Ectodermal cell (in vitro differentiated cells): Measurements from ENCODE around the gene CRACR2A.

Experiments used
- H3K27ac ChIP-seq: 2 replicates; pipeline ENCODE4 v1.7.0; 2013; ENCODE audit warnings: mild to moderate bottlenecking, low read depth, low read length; ENCODE audit not compliant: insufficient read depth, poor library complexity, severe bottlenecking
- H3K27me3 ChIP-seq: 2 replicates; pipeline ENCODE4 v1.7.0; 2013; ENCODE audit warnings: mild to moderate bottlenecking, low read length; ENCODE audit not compliant: insufficient read depth, control insufficient read depth, poor library complexity, severe bottlenecking
- H3K36me3 ChIP-seq: one replicate; pipeline ENCODE4 v1.7.0; 2013; ENCODE audit warnings: low read length; ENCODE audit not compliant: control insufficient read depth, insufficient read depth
- H3K4me1 ChIP-seq: one replicate; pipeline ENCODE4 v1.7.0; 2013; ENCODE audit warnings: low read length; ENCODE audit not compliant: control insufficient read depth, insufficient read depth
- H3K4me3 ChIP-seq: 2 replicates; pipeline ENCODE4 v1.7.0; 2013; ENCODE audit warnings: low read depth, low read length, control low read depth; ENCODE audit not compliant: insufficient read depth
- H3K9me3 ChIP-seq: 2 replicates; pipeline ENCODE4 v1.7.0; 2013; ENCODE audit warnings: mild to moderate bottlenecking, low read length, moderate library complexity; ENCODE audit not compliant: control insufficient read depth
- WGBS, 2 experiments: methylation state at CpG; one replicate each; pipeline ENCODE4 v1.1.7; 2013; ENCODE audit warnings: missing lambda C conversion rate in 2 of 2; 5-methylcytosine and 5-hydroxymethylcytosine counted together

Gene CRACR2A

DNA sequence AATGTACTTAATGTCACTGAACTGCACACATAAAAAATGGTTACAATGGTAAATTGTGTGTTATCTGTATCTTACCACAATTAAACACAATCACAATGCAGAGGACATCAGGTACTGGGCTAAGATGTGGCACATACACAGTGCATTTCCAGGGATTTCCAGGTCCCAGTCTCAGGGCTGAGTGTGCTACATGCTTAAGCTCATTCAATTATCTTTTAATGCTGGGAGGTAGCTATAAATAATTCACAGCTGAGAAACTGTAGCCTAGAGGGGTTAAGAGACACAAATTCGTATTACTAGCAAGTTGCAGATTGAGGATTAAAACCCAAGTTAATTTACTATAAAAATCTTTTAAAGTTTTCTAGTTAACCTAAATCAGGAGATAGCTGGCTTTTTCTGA is 67.1 kb downstream of the CRACR2A start:
- Histone ChIP-seq H3K4me1 (peaks cover 5% of the 10 kb centered on the region), H3K4me3 (no peak overlapping the region), H3K9me3 (no peaks in the 10 kb centered on the region), H3K27me3 (no peaks in the 10 kb centered on the region), H3K36me3 (no peaks in the 10 kb centered on the region), H3K27ac (no peak overlapping the region)
- WGBS, 2 experiments = 71 to 100% methylated on average over 1 of the region's 1 CpG

GRCh38 chr12:3684449-3685051 is 68.4 kb downstream of the CRACR2A start:
- Histone ChIP-seq H3K27me3 (no peaks in the 10 kb centered on the region), H3K27ac (no peak overlapping the region), H3K9me3 (no peaks in the 10 kb centered on the region), H3K4me1 (peaks cover 5% of the 10 kb centered on the region), H3K4me3 (no peak overlapping the region), H3K36me3 (no peaks in the 10 kb centered on the region)
- WGBS, 2 experiments = 87 to 90% methylated on average over 12 of the region's 12 CpGs

GRCh38 chr12:3683670-3684069 is 69.2 kb downstream of the CRACR2A start:
- H3K27me3 ChIP-seq = no peaks in the 10 kb centered on the region
- H3K4me3 ChIP-seq = no peak overlapping the region
- H3K4me1 ChIP-seq = peaks cover 5% of the 10 kb centered on the region
- no peaks in the 10 kb centered on the region for H3K36me3 ChIP-seq
- H3K27ac ChIP-seq = no peak overlapping the region
- no peaks in the 10 kb centered on the region for H3K9me3 ChIP-seq
- WGBS, 2 experiments = 85 to 92% methylated on average over 4 of the region's 4 CpGs

- Histone ChIP-seq H3K27me3 (no peaks in the 10 kb centered on the region), H3K4me3 (no peak overlapping the region), H3K27ac (no peak overlapping the region), H3K4me1 (peaks cover 5% of the 10 kb centered on the region), H3K9me3 (no peaks in the 10 kb centered on the region), H3K36me3 (no peaks in the 10 kb centered on the region)
- 87 to 94% methylated on average over 3 to 6 of the region's 6 CpGs for WGBS, 2 experiments
These were observed 71.3 kb downstream of the CRACR2A start for GRCh38 chr12:3681595-3682061.

GRCh38 chr12:3680919-3681594 is 71.9 kb downstream of the CRACR2A start:
- H3K9me3 ChIP-seq = no peaks in the 10 kb centered on the region
- H3K27ac ChIP-seq = no peak overlapping the region
- H3K4me3 ChIP-seq = no peak overlapping the region
- no peaks in the 10 kb centered on the region for H3K36me3 ChIP-seq
- H3K27me3 ChIP-seq = no peaks in the 10 kb centered on the region
- 84 to 88% methylated on average over 8 of the region's 8 CpGs for WGBS, 2 experiments
- H3K4me1 ChIP-seq = peaks cover 5% of the 10 kb centered on the region

- Histone ChIP-seq H3K27ac (no peak overlapping the region), H3K27me3 (no peaks in the 10 kb centered on the region), H3K4me1 (peaks cover 4% of the 10 kb centered on the region), H3K4me3 (no peak overlapping the region), H3K36me3 (no peaks in the 10 kb centered on the region), H3K9me3 (no peaks in the 10 kb centered on the region)
- 81 to 85% methylated on average over 3 of the region's 3 CpGs for WGBS, 2 experiments
These were observed 73.1 kb downstream of the CRACR2A start for GRCh38 chr12:3679831-3680230.

DNA sequence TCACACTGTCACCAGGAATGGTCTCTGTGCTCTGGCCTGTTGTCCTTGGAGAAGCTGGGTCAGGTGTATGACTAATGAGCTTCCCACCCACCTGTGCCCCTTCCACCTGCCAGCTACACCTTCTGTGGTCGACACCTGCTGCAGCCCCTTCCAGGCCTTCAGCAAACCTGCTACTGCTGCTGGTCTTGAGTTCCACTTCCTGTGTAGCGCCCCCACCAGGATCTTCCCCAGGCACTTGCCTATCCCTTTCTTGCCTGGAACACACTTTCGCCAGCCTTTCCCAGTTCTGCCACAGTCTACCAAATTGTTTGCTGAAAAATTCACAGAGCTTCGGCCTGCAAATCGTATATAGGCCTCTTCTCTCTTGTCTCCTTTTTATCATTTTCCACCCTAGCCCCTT is 75.3 kb downstream of the CRACR2A start:
- no peak overlapping the region for H3K27ac ChIP-seq
- H3K27me3 ChIP-seq = no peaks in the 10 kb centered on the region
- H3K9me3 ChIP-seq = no peaks in the 10 kb centered on the region
- no peaks in the 10 kb centered on the region for H3K36me3 ChIP-seq
- no peaks in the 10 kb centered on the region for H3K4me1 ChIP-seq
- H3K4me3 ChIP-seq = no peak overlapping the region
- WGBS, 2 experiments = 93 to 95% methylated on average over 5 of the region's 5 CpGs

DNA sequence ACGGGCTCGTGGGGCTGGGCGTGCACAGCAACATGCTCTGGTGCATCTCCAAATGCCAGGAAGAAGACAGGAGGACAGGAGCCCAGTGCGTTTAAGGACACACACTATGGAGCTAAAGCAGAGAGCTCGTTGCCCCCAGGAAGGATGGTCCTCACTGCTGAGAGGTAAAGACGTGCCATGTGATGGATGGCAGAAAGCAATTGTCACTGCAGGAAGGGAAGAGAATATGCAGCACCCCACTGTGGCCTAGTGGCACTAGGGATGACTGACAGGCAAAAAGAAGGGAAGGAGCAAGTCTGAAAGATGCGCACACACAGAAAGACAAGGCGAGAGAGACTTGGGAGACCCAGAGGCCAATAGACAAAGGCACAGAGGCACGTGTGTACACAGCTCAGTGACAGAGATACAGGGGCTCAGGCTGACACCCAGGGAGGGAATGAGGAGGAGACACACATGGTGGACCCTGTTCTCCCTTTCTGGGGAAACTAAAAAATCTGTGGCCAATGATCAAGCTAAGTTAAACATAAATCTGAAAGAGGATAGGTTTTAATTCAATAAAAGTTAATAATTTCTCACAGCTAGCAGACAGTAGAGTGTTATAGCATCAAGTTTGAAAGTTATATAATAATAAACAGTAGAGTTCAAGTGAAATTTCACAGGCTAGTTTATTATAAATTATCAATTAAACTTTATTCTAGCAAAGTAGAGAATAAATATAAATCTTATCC is 78.8 kb downstream of the CRACR2A start:
- Histone ChIP-seq H3K4me1 (no peaks in the 10 kb centered on the region), H3K36me3 (no peaks in the 10 kb centered on the region), H3K27me3 (no peaks in the 10 kb centered on the region), H3K27ac (no peak overlapping the region), H3K9me3 (no peaks in the 10 kb centered on the region), H3K4me3 (no peak overlapping the region)
- 78 to 80% methylated on average over 9 of the region's 9 CpGs for WGBS, 2 experiments

GRCh38 chr12:3672113-3672509 is 80.8 kb downstream of the CRACR2A start:
- no peaks in the 10 kb centered on the region for H3K27me3 ChIP-seq
- H3K4me3 ChIP-seq = no peak overlapping the region
- H3K27ac ChIP-seq = no peak overlapping the region
- H3K9me3 ChIP-seq = no peaks in the 10 kb centered on the region
- H3K36me3 ChIP-seq = no peaks in the 10 kb centered on the region
- H3K4me1 ChIP-seq = no peaks in the 10 kb centered on the region
- 95 to 98% methylated on average over 2 of the region's 2 CpGs for WGBS, 2 experiments

GRCh38 chr12:3671330-3672112 is 81.4 kb downstream of the CRACR2A start:
- no peaks in the 10 kb centered on the region for H3K27me3 ChIP-seq
- 90 to 95% methylated on average over 4 of the region's 4 CpGs for WGBS, 2 experiments
- H3K36me3 ChIP-seq = no peaks in the 10 kb centered on the region
- no peaks in the 10 kb centered on the region for H3K4me1 ChIP-seq
- H3K9me3 ChIP-seq = no peaks in the 10 kb centered on the region
- H3K4me3 ChIP-seq = no peak overlapping the region
- no peak overlapping the region for H3K27ac ChIP-seq
